IMR-90 (cell line): Measurements from ENCODE around the gene ZNF26. TPM values are rescaled to one million over a fixed set of nuclear protein-coding genes. Genes with fewer than 3 reads are reported as not detected.
"Not testable (repeated sequence)": the region's sequence is repeated elsewhere in the genome, so short reads cannot be mapped to it uniquely, and the experiment has no call there.

Source experiments
- ATAC-seq: fragments of 200-7000 bp; cut with Tn5 transposase; 2 replicates; pipeline ENCODE4 v1.9.1; 2020; ENCODE audit warnings: low read depth, mild to moderate bottlenecking, moderate library complexity
- BruUV-seq: library from RNA; stranded (reverse); fragments of 400-500 nt; replicated peaks from 2 replicates; lab custom pipeline; 2021; lab: Mats Ljungman, UMichigan
- CTCF ChIA-PET: fragments of 300-600 bp; formaldehyde crosslinking; extraction: SDS; loops from one replicate; lab custom pipeline; 2021; ENCODE audit warnings: antibody characterized with exemption; lab: Yijun Ruan, JAX
- POLR2A ChIA-PET: fragments of 300-600 bp; sonication (Branson Sonifier 250); formaldehyde crosslinking; loops from one replicate; lab custom pipeline; 2022; ENCODE audit warnings: antibody characterized with exemption; ENCODE audit not compliant: unreplicated experiment; lab: Charles Lee
- DNase-seq: peaks from one replicate; pipeline ENCODE4 v3.0.0; 2013
- H2AFZ ChIP-seq: replicated peaks from 2 replicates; pipeline ENCODE3; 2013; ENCODE audit warnings: low read length, mild to moderate bottlenecking; ENCODE audit not compliant: poor library complexity
- H2AK5ac ChIP-seq: 2 replicates; pipeline ENCODE4 v1.6.1; 2013; ENCODE audit warnings: low read depth, low read length, inconsistent platforms
- H2AK9ac ChIP-seq: replicated peaks from 2 replicates; pipeline ENCODE3; 2013; ENCODE audit warnings: mild to moderate bottlenecking, low read depth, low read length, moderate library complexity; ENCODE audit not compliant: poor library complexity
- H2BK120ac ChIP-seq: 2 replicates; pipeline ENCODE4 v1.6.1; 2013; ENCODE audit warnings: low read depth, low read length, inconsistent platforms
- H2BK15ac ChIP-seq: 3 replicates; pipeline ENCODE4 v1.6.1; 2013; ENCODE audit warnings: low read depth, low read length, inconsistent platforms
- H2BK20ac ChIP-seq: 2 replicates; pipeline ENCODE4 v1.6.1; 2013; ENCODE audit warnings: low read depth, mild to moderate bottlenecking, inconsistent platforms, low read length, moderate library complexity
- H2BK5ac ChIP-seq: 2 replicates; pipeline ENCODE4 v1.6.1; 2013; ENCODE audit warnings: mild to moderate bottlenecking, low read depth, low read length, inconsistent platforms; ENCODE audit not compliant: poor library complexity, severe bottlenecking
- H3K14ac ChIP-seq: replicated peaks from 2 replicates; pipeline ENCODE4 v1.6.1; 2013; ENCODE audit warnings: low read depth, low read length, inconsistent platforms
- H3K18ac ChIP-seq: 2 replicates; pipeline ENCODE4 v1.6.1; 2013; ENCODE audit warnings: low read depth, low read length, control low read depth
- H3K23ac ChIP-seq: 2 replicates; pipeline ENCODE4 v1.6.1; 2013; ENCODE audit warnings: low read depth, low read length, inconsistent platforms
- H3K27ac ChIP-seq: 2 replicates; pipeline ENCODE4 v1.5.1; 2013; ENCODE audit warnings: mild to moderate bottlenecking, control low read depth, low read length; ENCODE audit not compliant: insufficient read depth
- H3K27me3 ChIP-seq: 2 replicates; pipeline ENCODE4 v1.6.1; 2013; ENCODE audit warnings: low read length; ENCODE audit not compliant: control insufficient read depth, insufficient read depth
- H3K36me3 ChIP-seq: 2 replicates; pipeline ENCODE4 v1.6.1; 2013; ENCODE audit warnings: low read length, mixed read lengths; ENCODE audit not compliant: control insufficient read depth, insufficient read depth
- H3K4ac ChIP-seq: 2 replicates; pipeline ENCODE4 v1.6.1; 2013; ENCODE audit warnings: low read depth, low read length, inconsistent platforms
- H3K4me1 ChIP-seq: 2 replicates; pipeline ENCODE4 v1.6.1; 2013; ENCODE audit warnings: low read length, mixed read lengths; ENCODE audit not compliant: control insufficient read depth, insufficient read depth
- H3K4me2 ChIP-seq: 2 replicates; pipeline ENCODE4 v1.6.1; 2013; ENCODE audit warnings: low read depth, mild to moderate bottlenecking, control low read depth, low read length, moderate library complexity
- H3K4me3 ChIP-seq: 2 replicates; pipeline ENCODE4 v1.5.1; 2013; ENCODE audit warnings: low read depth, mild to moderate bottlenecking, control low read depth, low read length, moderate library complexity; ENCODE audit not compliant: insufficient read depth
- H3K56ac ChIP-seq: 2 replicates; pipeline ENCODE4 v1.6.1; 2013; ENCODE audit warnings: low read length, inconsistent platforms; ENCODE audit not compliant: insufficient read depth; ENCODE audit errors: extremely low read depth
- H3K79me1 ChIP-seq, 2 experiments: 2 replicates each; pipeline ENCODE4 v1.6.1; 2013; ENCODE audit warnings: low read length in 2 of 2, inconsistent platforms in 1 of 2, low read depth in 1 of 2
- H3K9ac ChIP-seq: 2 replicates; pipeline ENCODE4 v1.6.1; 2013; ENCODE audit warnings: low read depth, low read length, control low read depth
- H3K9me1 ChIP-seq: 2 replicates; pipeline ENCODE4 v1.6.1; 2013; ENCODE audit warnings: low read length, inconsistent platforms; ENCODE audit not compliant: insufficient read depth
- H3K9me3 ChIP-seq: 2 replicates; pipeline ENCODE4 v1.6.1; 2013; ENCODE audit warnings: low read length; ENCODE audit not compliant: control insufficient read depth, insufficient read depth
- H4K20me1 ChIP-seq: 2 replicates; pipeline ENCODE4 v1.6.1; 2013; ENCODE audit warnings: low read length, inconsistent platforms; ENCODE audit not compliant: insufficient read depth
- H4K5ac ChIP-seq: 2 replicates; pipeline ENCODE4 v1.6.1; 2013; ENCODE audit warnings: mild to moderate bottlenecking, low read depth, low read length, control low read depth
- H4K8ac ChIP-seq, 2 experiments: 2 replicates each; pipeline ENCODE4 v1.6.1; 2013; ENCODE audit warnings: low read depth in 2 of 2, low read length in 2 of 2, control low read depth in 1 of 2, inconsistent platforms in 1 of 2
- H4K91ac ChIP-seq: 2 replicates; pipeline ENCODE4 v1.6.1; 2013; ENCODE audit warnings: low read depth, low read length, inconsistent platforms; ENCODE audit not compliant: insufficient read depth
- RAD21 ChIP-seq: IDR thresholded peaks from 2 replicates; pipeline ENCODE4 v1.6.1; 2012; ENCODE audit warnings: low read length, improper control_type of control experiment
- WGBS, 2 experiments: methylation state at CpG; one replicate each; pipeline versions ENCODE4 v1.1.5 to v1.1.7; 2013; ENCODE audit warnings: missing lambda C conversion rate in 2 of 2; ENCODE audit not compliant: insufficient read length in 1 of 2; ENCODE audit errors: extremely low coverage in 2 of 2; 5-methylcytosine and 5-hydroxymethylcytosine counted together
- dilution Hi-C: fragments of 300-500 bp; cut with HindIII; formaldehyde crosslinking; loops from one replicate; pipeline ENCODE4 v1.14.3; 2018; ENCODE audit warnings: low sequenced_read_pairs; ENCODE audit not compliant: unreplicated experiment
- in situ Hi-C: fragments of 300-500 bp; cut with MboI; formaldehyde crosslinking; loops from 3 replicates; pipeline ENCODE4 v1.14.3; 2019; ENCODE audit warnings: low sequenced_read_pairs, inconsistent platforms, mixed read lengths
- intact Hi-C: fragments of 100-400 bp; cut with micrococcal nuclease; formaldehyde crosslinking; loops from 2 replicates; pipeline ENCODE4 v1.10.0; 2022
- polyA plus RNA-seq, 3 experiments: library from polyadenylated mRNA; depleted of rRNA; stranded (reverse); fragments of >200 nt; gene quantifications; 2 replicates each; pipeline ENCODE4 v1.2.3, GENCODE V29; 2012; ENCODE audit warnings: low replicate concordance in 1 of 3
- total RNA-seq: library from RNA; depleted of rRNA; stranded (reverse); fragments of >200 nt; gene quantifications from 2 replicates; pipeline ENCODE4 v1.2.3, GENCODE V29; 2012

The ZNF26 gene
- total and polyA plus RNA-seq, 2 of the 4 experiments (the other 2 are of a cell fraction), result 6.3 to 11.8 TPM

DNA sequence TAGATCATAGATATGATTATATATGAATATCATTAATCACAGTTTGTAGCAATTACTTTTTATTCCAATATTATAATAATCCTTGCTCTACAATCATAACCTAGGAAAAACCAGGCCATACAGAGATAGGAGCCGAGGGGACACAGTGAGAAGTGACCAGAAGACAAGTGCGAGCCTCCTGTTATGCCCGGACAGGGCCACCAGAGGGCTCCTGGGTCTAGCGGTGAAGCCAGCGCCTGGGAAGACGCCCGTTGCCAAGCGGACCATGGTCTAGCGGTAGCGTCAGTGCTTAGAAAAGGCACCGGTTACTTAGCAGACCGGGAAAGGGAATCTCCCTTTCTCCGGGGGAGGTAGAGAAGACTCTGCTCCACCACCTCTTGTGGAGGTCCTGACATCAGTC lies 9.3 kb upstream of the ZNF26 start:
- H3K79me1 ChIP-seq, intact Hi-C loops, ATAC-seq, H2BK15ac ChIP-seq, in situ Hi-C loops, H3K18ac ChIP-seq, H2BK5ac ChIP-seq, H3K36me3 ChIP-seq, H3K4me3 ChIP-seq, dilution Hi-C loops, CTCF ChIA-PET, POLR2A ChIA-PET, BruUV-seq, H3K9ac ChIP-seq, H4K91ac ChIP-seq, H3K27ac ChIP-seq, H3K4me2 ChIP-seq, H2AK9ac ChIP-seq, H3K9me1 ChIP-seq, H3K9me3 ChIP-seq, H3K4ac ChIP-seq, H2BK20ac ChIP-seq, H2AFZ ChIP-seq, H3K56ac ChIP-seq, H2AK5ac ChIP-seq, H3K4me1 ChIP-seq, H3K27me3 ChIP-seq, H4K5ac ChIP-seq, H4K8ac ChIP-seq, H3K23ac ChIP-seq, H3K14ac ChIP-seq, DNase-seq, H2BK120ac ChIP-seq, H4K20me1 ChIP-seq: not testable (repeated sequence)
- peak; percentile 8; the same call in 1 of the 2 replicates for TF ChIP-seq RAD21
- WGBS, 2 experiments, result no CpG with 5 or more reads among the region's 13 CpGs
